Measurements from ENCODE around the gene ORAI3.

ORAI3 gene

DNA sequence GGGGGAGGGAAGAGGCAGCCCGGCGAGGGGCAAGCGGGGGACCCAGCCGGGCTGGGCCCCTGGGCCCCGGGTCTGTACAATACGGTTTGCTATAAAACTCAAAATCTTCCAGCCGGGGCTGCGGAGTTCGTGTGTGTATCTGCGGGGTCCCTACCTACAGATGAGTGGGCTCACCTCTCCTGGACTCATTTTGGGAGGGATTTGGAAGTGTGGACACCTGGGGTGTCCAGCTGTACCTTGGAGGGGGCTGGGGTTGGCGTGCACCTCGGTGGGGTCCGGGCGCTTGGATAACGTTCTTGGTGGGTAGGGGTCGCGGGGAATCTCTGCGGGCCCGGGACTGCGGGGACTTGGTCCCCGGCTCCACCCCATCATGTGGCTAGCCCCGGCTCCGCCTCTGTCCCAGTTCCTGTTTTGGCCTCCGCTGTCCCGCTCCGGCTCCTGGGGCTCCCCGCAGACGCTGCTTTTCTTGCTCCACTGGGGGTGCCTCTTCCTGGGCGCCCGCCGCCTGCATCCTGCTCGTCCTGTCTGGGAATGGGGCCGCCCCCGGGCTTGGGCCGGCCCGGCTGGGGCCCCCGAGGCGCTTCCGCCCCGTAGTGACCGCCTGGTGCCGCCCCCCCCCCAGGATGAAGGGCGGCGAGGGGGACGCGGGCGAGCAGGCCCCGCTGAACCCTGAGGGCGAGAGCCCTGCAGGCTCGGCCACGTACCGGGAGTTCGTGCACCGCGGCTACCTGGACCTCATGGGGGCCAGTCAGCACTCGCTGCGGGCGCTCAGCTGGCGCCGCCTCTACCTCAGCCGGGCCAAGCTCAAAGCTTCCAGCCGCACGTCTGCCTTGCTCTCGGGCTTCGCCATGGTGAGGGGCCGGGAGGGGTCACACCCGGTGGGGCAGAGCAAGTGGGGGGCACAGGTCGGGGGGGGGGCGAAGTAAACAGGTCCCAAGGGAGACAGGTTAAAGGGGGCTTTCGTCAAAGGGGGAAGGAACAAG is at the start of gene ORAI3:
Gene ORAI3 (plus strand): TSS at position 402 of the 983 bp plus-strand sequence. CDS start 222 bp downstream, at position 624.
- Histone ChIP-seq H3K27ac (peak within 1 kb of the TSS; percentile 79 to 98 (median 93)), H3K4me3 (peak within 1 kb of the TSS; percentile 65 to 94 (median 72))

DNA sequence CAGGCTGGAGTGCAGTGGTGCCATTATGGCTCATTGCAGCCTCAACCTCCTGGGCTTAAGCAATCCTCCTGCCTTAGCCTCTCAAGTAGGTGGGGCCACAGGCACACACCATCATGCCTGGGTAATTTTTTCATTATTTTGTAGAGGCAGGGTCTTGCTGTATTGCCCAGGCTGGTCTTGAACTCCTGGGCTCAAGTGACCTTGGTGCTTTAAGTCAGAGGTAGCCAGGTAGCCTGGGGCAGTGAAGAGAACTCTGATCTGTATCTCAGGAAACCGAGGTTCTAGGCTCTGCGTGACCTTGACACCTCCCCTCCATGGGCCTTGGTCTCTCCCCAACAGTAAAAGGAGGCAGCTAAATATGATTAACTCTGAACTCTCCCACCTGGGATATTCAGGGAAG is 49.1 kb upstream of the ORAI3 start:
- Histone ChIP-seq H3K27ac (no peak overlapping the region), H3K4me3 (no peak overlapping the region)

DNA sequence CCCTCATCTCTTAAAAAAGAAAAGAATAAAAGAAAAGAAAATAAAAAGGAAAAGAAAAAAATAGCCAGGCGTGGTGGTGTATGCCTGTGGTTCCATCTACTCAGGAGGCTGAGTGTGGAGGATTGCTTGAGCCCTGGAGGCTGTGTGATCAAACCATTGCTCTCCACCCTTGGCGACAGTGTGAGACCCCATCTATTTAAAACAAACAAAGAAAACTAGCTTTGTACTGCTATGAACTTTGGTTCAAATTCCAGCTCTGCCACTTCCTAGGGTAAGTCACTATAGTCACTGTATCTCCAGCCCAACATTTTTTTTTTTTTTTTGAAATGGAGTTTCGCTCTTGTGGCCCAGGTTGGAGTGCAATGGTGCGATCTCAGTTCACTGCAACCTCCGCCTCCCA is 48.3 kb upstream of the ORAI3 start:
- H3K27ac ChIP-seq = no peak overlapping the region
- H3K4me3 ChIP-seq = no peak overlapping the region

DNA sequence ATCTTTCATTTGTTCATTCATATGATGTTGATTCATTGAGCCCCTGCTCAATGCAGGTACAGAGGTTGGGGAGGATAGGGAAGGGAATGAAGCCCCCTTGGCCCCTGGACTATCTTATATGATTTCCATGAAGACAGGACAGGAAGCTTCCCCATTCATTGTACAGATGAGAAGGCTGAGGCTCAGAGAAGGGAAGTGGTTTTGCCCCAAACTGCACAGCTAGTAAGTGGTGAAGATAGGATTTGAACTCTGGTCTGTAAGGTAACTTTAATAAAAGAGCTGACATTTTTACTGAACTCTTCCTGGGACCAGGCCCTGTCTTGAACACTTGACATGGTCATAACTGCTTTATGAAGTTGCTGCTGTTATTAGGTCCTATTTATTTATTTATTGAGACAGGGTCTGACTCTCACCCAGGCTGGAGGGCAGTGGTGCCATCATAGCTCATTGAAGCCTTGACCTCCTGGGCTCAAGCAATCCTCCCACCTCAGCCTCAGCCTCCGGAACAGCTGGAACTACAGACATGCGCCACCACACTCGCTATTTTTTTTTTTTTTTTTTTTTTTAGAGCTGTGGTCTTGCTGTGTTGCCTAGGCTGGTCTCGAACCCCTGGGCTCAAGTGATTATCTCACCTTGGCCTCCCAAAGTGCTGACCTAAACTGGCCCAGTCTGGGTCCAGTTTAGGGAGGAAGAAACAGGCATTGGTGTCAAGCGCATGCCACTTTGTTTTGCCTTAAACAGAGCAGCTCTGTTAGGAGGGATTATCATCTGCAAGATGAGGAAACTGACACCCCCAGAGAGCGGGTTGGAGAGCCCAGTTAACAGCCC is 47.5 kb upstream of the ORAI3 start:
- Histone ChIP-seq H3K4me3 (peak overlapping the region; percentile 17 to 57 (median 46)), H3K27ac (peak overlapping the region in 19 of 21 experiments; percentile 56 to 97 (median 91))

DNA sequence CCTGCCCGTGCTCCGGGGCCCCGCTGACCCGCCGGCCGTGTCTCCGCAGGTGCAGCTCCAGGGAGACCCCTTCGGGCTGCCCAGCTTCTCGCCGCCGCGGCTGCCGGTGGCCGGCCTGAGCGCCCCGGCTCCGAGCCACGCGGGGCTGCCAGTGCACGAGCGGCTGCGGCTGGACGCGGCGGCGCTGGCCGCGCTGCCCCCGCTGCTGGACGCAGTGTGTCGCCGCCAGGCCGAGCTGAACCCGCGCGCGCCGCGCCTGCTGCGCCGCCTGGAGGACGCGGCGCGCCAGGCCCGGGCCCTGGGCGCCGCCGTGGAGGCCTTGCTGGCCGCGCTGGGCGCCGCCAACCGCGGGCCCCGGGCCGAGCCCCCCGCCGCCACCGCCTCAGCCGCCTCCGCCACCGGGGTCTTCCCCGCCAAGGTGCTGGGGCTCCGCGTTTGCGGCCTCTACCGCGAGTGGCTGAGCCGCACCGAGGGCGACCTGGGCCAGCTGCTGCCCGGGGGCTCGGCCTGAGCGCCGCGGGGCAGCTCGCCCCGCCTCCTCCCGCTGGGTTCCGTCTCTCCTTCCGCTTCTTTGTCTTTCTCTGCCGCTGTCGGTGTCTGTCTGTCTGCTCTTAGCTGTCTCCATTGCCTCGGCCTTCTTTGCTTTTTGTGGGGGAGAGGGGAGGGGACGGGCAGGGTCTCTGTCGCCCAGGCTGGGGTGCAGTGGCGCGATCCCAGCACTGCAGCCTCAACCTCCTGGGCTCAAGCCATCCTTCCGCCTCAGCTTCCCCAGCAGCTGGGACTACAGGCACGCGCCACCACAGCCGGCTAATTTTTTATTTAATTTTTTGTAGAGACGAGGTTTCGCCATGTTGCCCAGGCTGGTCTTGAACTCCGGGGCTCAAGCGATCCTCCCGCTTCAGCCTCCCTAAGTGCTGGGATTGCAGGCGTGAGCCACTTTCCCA is 46.6 kb upstream of the ORAI3 start:
- peak overlapping the region; percentile 37 to 57 (median 47) for H3K4me3 ChIP-seq

DNA sequence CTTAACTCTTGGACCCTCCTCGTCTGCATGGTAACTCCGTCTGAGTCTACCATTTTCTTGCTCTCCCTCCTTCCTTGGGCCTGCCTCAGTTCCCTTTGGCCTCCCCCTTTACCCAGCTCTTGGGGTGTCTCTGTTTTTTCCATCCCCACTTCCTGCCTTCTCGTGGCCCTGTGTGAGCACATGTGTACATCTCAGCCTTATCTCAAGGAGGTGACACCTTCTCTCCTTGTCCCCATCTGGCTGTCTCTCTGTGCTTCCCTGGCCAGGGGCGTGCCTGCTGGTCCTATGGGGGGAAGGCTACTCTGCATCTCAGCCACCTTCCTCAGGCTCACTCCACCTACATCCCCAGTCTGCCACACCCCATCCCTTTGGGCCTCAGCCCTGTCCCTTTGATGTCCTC is 45.9 kb upstream of the ORAI3 start:
- Histone ChIP-seq H3K27ac (peak overlapping the region in 20 of 21 experiments; percentile 85 to 97 (median 91)), H3K4me3 (peak overlapping the region in 2 of 7 experiments; percentile 37 to 48)

More for the DNA sequence above, 46.6 kb upstream of the ORAI3 start:
- H3K27ac ChIP-seq = peak overlapping the region; percentile 80 to 97 (median 91)

DNA sequence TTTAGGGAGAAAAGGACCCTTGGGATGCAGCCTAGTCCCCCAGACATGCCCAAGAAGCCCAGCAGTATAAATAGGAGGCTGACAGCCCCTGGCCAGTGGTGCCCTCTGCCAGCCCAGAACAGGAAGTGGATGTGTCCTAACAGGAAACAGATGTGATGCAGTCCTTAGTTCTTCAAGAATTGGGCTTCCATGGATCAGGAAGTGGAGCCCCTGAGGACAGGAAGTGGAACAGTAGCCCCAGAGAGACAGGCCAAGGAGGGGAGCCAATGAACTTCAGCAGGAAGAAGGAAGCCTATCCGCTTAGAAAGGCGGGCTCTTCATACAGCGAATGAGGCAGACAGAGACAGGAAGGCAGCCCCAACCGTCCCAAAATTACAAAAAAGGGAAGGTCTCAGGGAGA is 45.3 kb upstream of the ORAI3 start:
- H3K4me3 ChIP-seq = no peak overlapping the region
- peak overlapping the region in 20 of 21 experiments; percentile 20 to 97 (median 91) for H3K27ac ChIP-seq

DNA sequence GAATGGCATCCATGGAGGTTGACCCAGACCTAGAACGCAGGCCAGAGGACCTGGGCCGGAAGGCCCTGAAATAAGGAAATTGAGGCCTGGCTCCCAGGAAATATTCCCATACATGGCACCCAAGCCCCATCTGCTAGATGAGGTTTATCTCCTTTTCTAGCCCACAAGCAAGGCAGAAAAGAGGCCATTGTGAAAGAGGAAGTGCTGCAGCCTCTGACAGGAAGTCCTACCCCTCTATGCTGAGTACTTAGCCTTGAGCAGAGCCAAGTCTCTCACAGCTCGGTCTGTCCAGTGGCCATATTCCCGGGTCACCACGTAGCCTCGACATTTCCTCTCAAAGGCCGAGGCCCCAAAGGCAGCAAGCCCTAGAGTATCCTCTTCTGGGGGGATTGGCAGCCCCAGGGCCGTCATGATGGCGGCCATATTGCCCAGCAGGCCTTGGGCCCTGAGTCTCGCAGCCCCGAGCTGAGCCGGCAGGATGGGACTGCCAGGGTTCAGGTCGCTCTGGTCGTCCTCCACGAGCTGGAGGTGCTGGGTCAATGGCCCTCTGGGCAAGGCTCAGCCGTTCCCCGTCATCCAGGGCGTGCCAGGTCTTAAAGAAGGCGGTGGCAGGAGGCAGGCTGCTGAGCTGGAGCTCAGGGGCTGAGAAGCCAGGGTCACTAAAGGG is 44.6 kb upstream of the ORAI3 start:
- no peak overlapping the region for H3K4me3 ChIP-seq
- H3K27ac ChIP-seq = peak overlapping the region in 20 of 21 experiments; percentile 20 to 97 (median 90)

DNA sequence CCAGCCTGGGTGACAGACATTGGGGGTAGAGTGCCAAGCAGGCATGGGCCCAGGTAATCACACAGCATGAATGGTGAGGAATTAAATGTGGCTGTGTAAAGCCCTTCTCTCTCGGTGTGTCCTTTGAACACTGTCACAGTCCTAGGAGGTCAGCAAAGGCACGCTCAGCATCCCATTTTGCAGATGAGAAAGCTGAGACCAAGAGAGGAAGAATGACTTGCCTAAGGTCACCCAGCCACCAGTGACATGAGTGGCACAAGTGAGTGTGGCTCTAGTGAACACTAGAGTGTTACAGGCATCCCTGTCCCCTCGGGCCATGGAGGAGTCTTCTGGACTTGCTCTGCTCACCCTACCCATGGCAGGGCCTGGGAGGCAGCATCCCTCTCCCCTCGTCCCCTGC is 41.8 kb upstream of the ORAI3 start:
- H3K4me3 ChIP-seq = no peak overlapping the region
- H3K27ac ChIP-seq = no peak overlapping the region

DNA sequence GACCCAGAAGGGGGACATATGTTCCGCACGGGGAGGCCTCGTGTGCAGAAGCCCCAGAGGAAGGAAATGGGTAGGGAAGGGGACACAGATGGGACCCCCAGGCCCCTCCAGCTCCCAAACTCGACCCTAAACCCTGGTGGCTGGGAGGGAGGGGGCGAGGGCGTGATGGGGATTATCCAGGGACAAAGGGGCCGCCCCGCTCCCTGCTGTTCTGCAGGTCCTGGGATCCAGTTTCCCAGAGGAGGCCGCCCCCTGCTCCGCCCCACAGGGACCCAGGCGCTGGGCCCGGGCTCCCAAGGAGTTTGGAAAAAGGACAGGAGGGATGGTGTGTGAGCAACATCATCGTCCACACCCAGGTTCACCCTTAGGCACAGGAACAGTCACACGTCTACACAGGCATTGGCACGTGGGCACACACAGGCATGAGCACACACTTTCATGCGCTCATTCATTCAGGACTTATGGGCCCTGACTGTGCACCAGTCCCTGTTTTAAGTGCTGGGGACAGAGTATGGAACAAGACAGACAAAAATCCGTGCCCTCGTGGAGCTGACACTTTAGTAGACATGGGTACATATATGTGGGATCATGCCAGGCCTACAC is 38.3 kb upstream of the ORAI3 start:
- Histone ChIP-seq H3K27ac (peak overlapping the region in 2 of 21 experiments; percentile 36 to 60), H3K4me3 (no peak overlapping the region)

DNA sequence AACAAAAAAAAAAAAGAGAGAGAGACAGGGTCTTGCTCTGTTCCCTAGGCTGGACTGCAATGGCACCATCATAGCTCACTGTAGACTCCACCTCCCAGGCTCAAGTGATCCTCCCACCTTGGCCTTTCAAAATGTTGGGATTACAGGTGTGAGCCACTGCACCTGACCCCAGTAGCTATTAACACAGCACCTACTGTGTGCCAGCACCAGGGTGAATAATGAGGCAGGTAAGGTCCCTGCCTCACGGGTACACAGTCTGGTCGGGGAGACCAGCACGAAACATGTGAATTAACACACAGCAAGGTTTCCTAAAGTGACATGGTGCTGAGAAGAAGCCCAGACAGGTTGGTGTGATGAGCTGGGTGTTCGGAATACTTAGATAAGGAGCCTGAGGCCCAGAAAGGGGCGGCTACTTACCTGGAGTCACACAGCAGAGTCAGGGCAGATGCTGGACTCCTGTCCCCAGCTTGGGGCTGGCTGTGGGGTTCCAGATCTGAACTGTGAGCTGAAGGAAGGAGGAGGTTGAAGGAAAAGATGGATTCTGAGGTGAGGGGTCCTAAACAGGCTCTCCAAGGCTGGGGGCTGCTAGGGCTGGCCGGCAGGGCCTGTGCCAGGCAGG is 36.0 kb upstream of the ORAI3 start:
- H3K27ac ChIP-seq = peak overlapping the region in 1 of 21 experiments; percentile 26
- H3K4me3 ChIP-seq = no peak overlapping the region

DNA sequence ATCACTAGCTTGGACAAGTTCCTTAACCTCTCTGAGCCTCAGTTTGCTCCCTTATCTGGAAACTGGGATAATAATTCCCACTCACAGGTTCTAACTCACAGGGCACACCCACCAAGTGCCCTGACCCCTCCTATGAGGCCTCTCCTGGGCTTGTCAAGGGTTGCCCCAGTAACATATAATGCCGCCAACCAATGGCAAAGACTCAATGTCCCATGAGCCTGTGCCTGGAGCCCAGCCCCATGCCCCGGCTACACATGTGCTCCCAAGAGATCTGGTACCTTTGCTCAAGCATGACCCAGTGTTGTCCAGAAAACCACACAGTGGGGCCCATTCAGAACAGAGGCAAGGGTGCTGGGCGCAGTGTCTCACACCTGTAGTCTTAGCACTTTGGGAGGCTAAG is 34.0 kb upstream of the ORAI3 start:
- H3K4me3 ChIP-seq = no peak overlapping the region
- H3K27ac ChIP-seq = no peak overlapping the region

DNA sequence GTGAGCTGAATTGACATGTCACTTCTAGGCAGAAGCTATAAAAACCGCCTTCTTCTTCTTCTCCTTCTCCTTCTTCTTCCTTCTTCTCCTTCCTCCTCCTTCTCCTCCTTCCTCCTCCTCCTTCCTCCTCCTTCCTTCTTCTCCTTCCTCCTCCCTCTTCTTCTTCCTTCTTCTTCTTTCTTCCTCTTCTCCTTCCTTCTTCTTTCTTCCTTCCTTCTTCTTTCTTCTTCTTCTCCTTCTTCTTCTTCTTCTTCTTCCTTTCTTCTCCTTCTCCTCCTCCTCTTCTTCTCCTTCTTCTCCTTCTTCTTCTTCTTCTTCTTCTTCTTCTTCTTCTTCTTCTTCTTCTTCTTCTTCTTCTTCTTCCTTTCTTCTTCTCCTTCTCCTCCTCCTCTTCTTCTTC is 30.3 kb upstream of the ORAI3 start:
- H3K27ac ChIP-seq = no peak overlapping the region

DNA sequence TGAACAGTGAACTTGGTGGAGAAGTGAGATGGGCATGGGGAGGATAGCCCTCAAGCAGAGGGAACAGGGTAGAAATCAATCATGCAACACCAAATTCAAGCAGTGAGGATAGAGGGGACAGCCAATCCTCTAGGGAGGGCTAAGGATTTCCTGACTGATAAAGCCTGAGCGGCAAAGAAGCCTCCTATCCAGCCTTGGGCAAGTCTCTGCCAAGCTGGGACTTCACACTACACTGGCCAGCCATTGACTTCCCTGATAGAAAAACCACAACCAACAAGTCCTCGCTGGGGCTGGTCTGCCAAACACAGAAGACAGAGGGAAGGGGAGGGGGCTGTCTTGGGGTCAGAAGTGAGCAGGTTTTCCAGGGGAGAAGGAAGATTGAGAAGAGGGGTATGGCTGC is 28.0 kb upstream of the ORAI3 start:
- Histone ChIP-seq H3K4me3 (no peak overlapping the region), H3K27ac (peak overlapping the region in 1 of 21 experiments; percentile 94)

More for the DNA sequence above, 30.3 kb upstream of the ORAI3 start:
- no peak overlapping the region for H3K4me3 ChIP-seq

DNA sequence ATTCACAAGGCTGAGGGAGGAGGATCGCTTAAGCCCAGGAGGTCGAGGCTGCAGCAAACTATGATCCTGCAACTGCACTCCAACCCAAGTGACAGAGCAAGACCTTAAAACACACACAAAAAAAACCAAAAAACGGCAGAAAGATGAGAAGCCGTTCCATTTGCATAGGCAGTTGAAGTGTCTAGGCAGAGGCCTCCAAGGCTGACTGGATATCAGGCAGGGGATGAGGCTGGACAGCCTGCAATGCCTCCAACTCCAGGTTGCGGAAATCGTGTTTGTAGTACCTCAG is 27.5 kb upstream of the ORAI3 start:
- Histone ChIP-seq H3K4me3 (peak overlapping the region; percentile 45 to 91 (median 67)), H3K27ac (peak overlapping the region in 15 of 21 experiments; percentile 5 to 96 (median 91))

DNA sequence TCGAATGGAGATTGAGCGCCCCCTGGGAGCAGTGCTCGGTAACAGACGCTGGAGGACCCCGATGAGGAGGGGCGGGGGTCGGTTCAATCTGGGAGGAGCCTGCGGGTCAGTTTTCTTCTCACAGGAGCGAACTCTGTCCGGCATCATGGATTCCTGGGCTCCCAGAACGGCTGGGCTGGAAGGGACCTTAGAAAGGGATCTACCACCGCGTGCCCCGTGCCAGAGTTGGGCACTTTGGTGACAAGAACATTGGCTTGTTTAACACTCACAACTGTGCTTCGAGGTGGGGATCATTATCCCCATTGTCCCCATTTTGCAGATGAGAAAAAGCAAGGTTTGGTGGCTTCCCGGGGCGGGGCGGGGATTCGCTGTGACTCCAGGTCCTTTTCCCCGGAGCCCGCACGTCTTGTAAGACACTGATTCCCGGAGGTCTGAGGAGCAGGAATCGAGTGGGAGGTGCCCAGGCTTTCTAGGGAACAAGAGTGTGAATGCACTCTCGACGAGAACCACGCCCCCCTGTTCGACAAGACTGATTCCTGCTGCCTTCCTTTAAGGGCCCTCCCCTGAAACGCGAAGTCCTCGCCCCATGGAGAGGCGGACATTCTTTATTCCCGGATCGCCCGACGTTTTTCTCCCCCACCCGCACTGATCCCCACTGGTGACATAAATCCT is 27.0 kb upstream of the ORAI3 start:
- Histone ChIP-seq H3K4me3 (peak overlapping the region; percentile 45 to 91 (median 67)), H3K27ac (peak overlapping the region in 20 of 21 experiments; percentile 5 to 96 (median 87))

DNA sequence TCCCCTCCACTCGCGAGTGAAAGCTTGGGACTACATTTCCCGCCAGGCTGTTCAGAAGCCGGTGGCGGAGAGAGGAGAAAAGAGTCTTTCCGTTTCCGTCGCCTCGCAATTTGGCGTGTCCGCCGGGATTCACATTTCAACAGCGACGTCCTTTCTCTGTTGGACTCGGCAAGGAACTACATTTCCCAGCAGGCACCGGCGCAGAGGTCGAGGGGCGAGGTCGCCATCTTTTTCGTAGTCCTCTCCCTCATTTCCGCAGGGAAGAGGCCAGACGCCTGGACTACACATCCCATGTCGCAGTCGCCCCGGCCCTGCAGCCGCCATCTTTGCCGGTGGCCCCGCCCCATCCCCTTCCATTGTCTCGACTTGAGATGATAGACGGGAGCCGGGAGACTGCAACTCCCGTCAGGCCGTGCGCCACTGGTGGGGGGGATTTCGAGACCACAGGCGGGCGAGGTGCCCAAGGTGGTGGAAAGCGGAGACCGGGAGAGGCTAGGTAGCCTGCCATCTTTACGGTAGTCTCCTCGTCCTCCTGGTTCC is 26.4 kb upstream of the ORAI3 start:
- peak overlapping the region; percentile 48 to 91 (median 73) for H3K4me3 ChIP-seq
- H3K27ac ChIP-seq = peak overlapping the region; percentile 24 to 96 (median 91)
